SU-DHL-6 (cell line): Measurements from ENCODE around the gene IL4R.

Experiments
- H2AFZ ChIP-seq: fragments of 200-600 bp; sonication (generic); 2 replicates; pipeline ENCODE4 v1.6.1; 2014; ENCODE audit warnings: low read depth, mild to moderate bottlenecking, moderate library complexity, mixed read lengths, antibody characterized with exemption, low read length; ENCODE audit not compliant: severe bottlenecking
- H3F3A ChIP-seq: fragments of 200-600 bp; shearing (Covaris generic); 2 replicates; pipeline ENCODE4 v1.6.0; 2016; ENCODE audit warnings: antibody characterized with exemption, mild to moderate bottlenecking; ENCODE audit not compliant: insufficient read depth
- H3K27ac ChIP-seq: fragments of 200-600 bp; sonication (generic); 2 replicates; pipeline ENCODE4 v1.5.1; 2016; ENCODE audit warnings: low read depth, mild to moderate bottlenecking, low read length, moderate library complexity, mixed read lengths
- H3K27me3 ChIP-seq: fragments of 200-600 bp; sonication (generic), shearing (Covaris generic); 2 replicates; pipeline ENCODE4 v1.6.0; 2014; ENCODE audit warnings: mild to moderate bottlenecking, low read length
- H3K36me3 ChIP-seq: fragments of 200-600 bp; sonication (generic); 2 replicates; pipeline ENCODE4 v1.6.1; 2014; ENCODE audit warnings: mild to moderate bottlenecking, low read length, mixed read lengths
- H3K4me2 ChIP-seq: fragments of 300-600, 200-600 bp; shearing (Covaris generic), sonication (generic); 2 replicates; pipeline ENCODE4 v1.6.0; 2014; ENCODE audit warnings: low read length, low read depth, mild to moderate bottlenecking; ENCODE audit not compliant: poor library complexity, severe bottlenecking
- H3K4me3 ChIP-seq: fragments of 200-600 bp; sonication (generic); 2 replicates; pipeline ENCODE4 v1.5.1; 2014; ENCODE audit warnings: antibody characterized with exemption, low read length, mild to moderate bottlenecking, mixed read lengths; ENCODE audit not compliant: insufficient read depth, poor library complexity, severe bottlenecking
- H3K79me2 ChIP-seq: fragments of 200-600 bp; sonication (generic); 2 replicates; pipeline ENCODE4 v1.6.1; 2014; ENCODE audit warnings: mild to moderate bottlenecking, low read length, moderate library complexity; ENCODE audit not compliant: insufficient read depth
- H3K9ac ChIP-seq: fragments of 200-600 bp; sonication (generic); 2 replicates; pipeline ENCODE4 v1.7.0; 2014; ENCODE audit warnings: mild to moderate bottlenecking, low read length
- H3K9me2 ChIP-seq: fragments of 200-600 bp; sonication (generic); replicated peaks from 2 replicates; pipeline ENCODE4 v1.6.1; 2014; ENCODE audit warnings: low read length; ENCODE audit not compliant: insufficient read depth
- H3K9me3 ChIP-seq: fragments of 200-600 bp; sonication (generic); 2 replicates; pipeline ENCODE4 v1.6.1; 2014; ENCODE audit warnings: low read length, mixed read lengths; ENCODE audit not compliant: insufficient read depth
- H4K20me1 ChIP-seq: fragments of 200-600 bp; sonication (generic); 2 replicates; pipeline ENCODE4 v1.6.1; 2014; ENCODE audit warnings: low read depth, mild to moderate bottlenecking, antibody characterized with exemption, low read length, moderate library complexity, mixed read lengths
- EZH2phosphoT487 ChIP-seq: fragments of 200-600 bp; sonication (generic), shearing (Covaris generic); conservative IDR thresholded peaks from 2 replicates; pipeline ENCODE4 v1.6.1; 2018; ENCODE audit warnings: mild to moderate bottlenecking, antibody characterized with exemption, low read length, moderate library complexity, mixed read lengths
- TF ChIP-seq, protein P1 (sequence below): fragments of 200-600 bp; sonication (generic); IDR thresholded peaks from one replicate; pipeline ENCODE4 v1.5.1; 2017; ENCODE audit warnings: antibody characterized with exemption, mild to moderate bottlenecking, low read length, moderate library complexity; ENCODE audit not compliant: insufficient read depth, poor library complexity, severe bottlenecking

The IL4R gene

DNA sequence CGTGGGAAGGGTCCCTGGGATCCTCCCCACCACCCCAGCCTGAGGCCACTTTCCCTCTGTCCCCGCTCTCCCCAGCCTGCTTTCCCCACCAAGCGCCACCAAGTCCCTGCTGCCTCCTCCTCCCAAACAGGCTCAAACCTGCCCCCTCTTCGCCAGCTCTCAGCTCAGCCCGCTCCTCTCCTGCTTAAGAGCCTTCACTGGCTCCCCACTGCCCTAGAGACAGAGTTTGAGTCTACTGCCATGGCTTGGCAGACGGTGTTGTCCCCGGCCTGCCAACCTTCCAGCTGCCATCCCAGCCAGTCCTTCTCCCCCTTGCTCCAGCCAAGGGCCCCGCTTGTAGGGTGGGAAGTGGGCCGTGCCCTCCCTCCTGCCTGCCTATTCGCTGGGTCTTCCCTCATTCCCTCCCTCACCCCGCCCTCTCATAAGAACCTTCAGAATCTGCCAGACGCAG, 11.1 kb downstream of the IL4R start:
- Histone ChIP-seq H3K27me3 (no peaks in the 10 kb centered on the region), H3K36me3 (peaks cover 10% of the 10 kb centered on the region; the same call in 1 of the 2 replicates), H3K4me3 (no peak overlapping the region), H3F3A (peaks cover 8% of the 10 kb centered on the region; the same call in 1 of the 2 replicates), H3K4me2 (no peak overlapping the region), H3K27ac (no peak overlapping the region), H3K9me3 (no peaks in the 10 kb centered on the region), H3K9me2 (no peaks in the 10 kb centered on the region), H3K79me2 (peaks cover 100% of the 10 kb centered on the region), H3K9ac (no peak overlapping the region), H2AFZ (no peak overlapping the region), H4K20me1 (peaks cover 42% of the 10 kb centered on the region)
- TF ChIP-seq EZH2phosphoT487, result no peak
- TF ChIP-seq, protein P1, sequence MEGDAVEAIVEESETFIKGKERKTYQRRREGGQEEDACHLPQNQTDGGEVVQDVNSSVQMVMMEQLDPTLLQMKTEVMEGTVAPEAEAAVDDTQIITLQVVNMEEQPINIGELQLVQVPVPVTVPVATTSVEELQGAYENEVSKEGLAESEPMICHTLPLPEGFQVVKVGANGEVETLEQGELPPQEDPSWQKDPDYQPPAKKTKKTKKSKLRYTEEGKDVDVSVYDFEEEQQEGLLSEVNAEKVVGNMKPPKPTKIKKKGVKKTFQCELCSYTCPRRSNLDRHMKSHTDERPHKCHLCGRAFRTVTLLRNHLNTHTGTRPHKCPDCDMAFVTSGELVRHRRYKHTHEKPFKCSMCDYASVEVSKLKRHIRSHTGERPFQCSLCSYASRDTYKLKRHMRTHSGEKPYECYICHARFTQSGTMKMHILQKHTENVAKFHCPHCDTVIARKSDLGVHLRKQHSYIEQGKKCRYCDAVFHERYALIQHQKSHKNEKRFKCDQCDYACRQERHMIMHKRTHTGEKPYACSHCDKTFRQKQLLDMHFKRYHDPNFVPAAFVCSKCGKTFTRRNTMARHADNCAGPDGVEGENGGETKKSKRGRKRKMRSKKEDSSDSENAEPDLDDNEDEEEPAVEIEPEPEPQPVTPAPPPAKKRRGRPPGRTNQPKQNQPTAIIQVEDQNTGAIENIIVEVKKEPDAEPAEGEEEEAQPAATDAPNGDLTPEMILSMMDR, result no peak

DNA sequence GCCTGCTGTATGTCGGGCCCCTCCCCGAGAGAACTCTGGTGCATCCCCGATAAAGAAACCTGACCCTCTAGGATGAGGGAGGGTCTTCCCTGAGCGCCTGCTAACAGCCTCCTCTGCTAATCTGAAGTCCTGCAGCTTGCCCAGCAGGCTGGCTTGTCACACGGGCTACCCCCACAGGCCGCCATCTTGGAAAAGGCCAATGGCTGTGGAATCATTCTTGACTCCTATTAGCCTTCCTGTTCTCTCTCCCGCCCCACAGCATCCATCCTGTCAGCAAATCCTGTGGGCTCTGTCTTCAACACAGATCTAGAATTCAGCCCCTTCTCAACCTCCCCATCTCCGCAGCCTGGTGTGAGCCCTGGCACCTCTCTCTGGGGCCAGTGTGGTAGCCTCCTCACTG, 12.0 kb downstream of the IL4R start:
- Histone ChIP-seq H3K9ac (no peak overlapping the region), H3K9me3 (no peaks in the 10 kb centered on the region), H3F3A (peaks cover 8% of the 10 kb centered on the region; the same call in 1 of the 2 replicates), H2AFZ (no peak overlapping the region), H3K4me3 (no peak overlapping the region), H3K27ac (no peak overlapping the region), H4K20me1 (peaks cover 39% of the 10 kb centered on the region), H3K27me3 (no peaks in the 10 kb centered on the region), H3K36me3 (peaks cover 10% of the 10 kb centered on the region; the same call in 1 of the 2 replicates), H3K9me2 (no peaks in the 10 kb centered on the region), H3K79me2 (peaks cover 100% of the 10 kb centered on the region), H3K4me2 (no peak overlapping the region)
- no peak for TF ChIP-seq EZH2phosphoT487
- TF ChIP-seq, protein P1, result no peak

DNA sequence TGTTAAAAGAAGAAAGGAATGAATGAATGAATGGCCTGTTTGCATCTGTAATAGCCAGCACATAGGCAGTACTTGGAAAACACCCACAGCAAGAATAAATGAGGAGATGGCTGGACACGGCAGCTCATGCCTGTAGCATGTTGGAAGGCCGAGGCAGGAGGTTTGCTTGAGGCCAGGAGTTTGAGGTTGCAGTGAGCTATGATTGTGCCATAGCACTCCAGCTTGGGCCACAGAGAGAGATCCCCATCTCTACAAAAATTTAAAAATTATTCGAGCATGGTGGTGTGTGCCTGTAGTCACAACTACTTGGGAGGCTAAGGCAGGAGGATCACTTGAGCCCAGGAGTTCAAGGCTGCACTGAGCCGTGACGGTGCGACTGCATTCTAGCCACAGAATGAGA, 12.5 kb downstream of the IL4R start:
- no peak overlapping the region for H2AFZ ChIP-seq
- TF ChIP-seq, protein P1, result no peak
- no peak for TF ChIP-seq EZH2phosphoT487
- peaks cover 11% of the 10 kb centered on the region; the same call in 1 of the 2 replicates for H3K36me3 ChIP-seq
- no peak overlapping the region for H3K9ac ChIP-seq
- H3K9me3 ChIP-seq, result no peaks in the 10 kb centered on the region
- H3K4me2 ChIP-seq, result no peak overlapping the region
- H3F3A ChIP-seq, result peaks cover 8% of the 10 kb centered on the region; the same call in 1 of the 2 replicates
- H3K79me2 ChIP-seq, result peaks cover 100% of the 10 kb centered on the region
- no peaks in the 10 kb centered on the region for H3K27me3 ChIP-seq
- no peak overlapping the region for H3K27ac ChIP-seq
- no peak overlapping the region for H3K4me3 ChIP-seq
- H4K20me1 ChIP-seq, result peaks cover 42% of the 10 kb centered on the region
- no peaks in the 10 kb centered on the region for H3K9me2 ChIP-seq
